ENCODE data around the gene ANKRD44. TPM values are rescaled to one million over a fixed set of nuclear protein-coding genes. Genes with fewer than 3 reads are reported as not detected.
A peak's percentile ranks its signal among the peaks of the same experiment; 100 is the strongest.

ANKRD44 gene
- total RNA-seq, 1 donor: 29.2 TPM

- DNase-seq (ENCODE audit: low read depth): no peak
- TF ChIP-seq, protein P1, sequence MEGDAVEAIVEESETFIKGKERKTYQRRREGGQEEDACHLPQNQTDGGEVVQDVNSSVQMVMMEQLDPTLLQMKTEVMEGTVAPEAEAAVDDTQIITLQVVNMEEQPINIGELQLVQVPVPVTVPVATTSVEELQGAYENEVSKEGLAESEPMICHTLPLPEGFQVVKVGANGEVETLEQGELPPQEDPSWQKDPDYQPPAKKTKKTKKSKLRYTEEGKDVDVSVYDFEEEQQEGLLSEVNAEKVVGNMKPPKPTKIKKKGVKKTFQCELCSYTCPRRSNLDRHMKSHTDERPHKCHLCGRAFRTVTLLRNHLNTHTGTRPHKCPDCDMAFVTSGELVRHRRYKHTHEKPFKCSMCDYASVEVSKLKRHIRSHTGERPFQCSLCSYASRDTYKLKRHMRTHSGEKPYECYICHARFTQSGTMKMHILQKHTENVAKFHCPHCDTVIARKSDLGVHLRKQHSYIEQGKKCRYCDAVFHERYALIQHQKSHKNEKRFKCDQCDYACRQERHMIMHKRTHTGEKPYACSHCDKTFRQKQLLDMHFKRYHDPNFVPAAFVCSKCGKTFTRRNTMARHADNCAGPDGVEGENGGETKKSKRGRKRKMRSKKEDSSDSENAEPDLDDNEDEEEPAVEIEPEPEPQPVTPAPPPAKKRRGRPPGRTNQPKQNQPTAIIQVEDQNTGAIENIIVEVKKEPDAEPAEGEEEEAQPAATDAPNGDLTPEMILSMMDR (IDR thresholded peaks at IDR 0.05; ENCODE audit: insufficient read depth, low read length): no peak
- H3K4me3 ChIP-seq (ENCODE audit: low read depth, low read length): no peak overlapping the region
These were observed 113.9 kb downstream of the ANKRD44 start for GRCh38 chr2:197196541-197197180.

- no peak overlapping the region for H3K4me3 ChIP-seq (ENCODE audit: low read depth, low read length)
- TF ChIP-seq, protein P1 (IDR thresholded peaks at IDR 0.05; ENCODE audit: insufficient read depth, low read length): no peak
- no peak for DNase-seq (ENCODE audit: low read depth)
These were observed 115.1 kb downstream of the ANKRD44 start for GRCh38 chr2:197195518-197195917.

- no peak for DNase-seq (ENCODE audit: low read depth)
- TF ChIP-seq, protein P1 (IDR thresholded peaks at IDR 0.05; ENCODE audit: insufficient read depth, low read length): no peak
- H3K4me3 ChIP-seq (ENCODE audit: low read depth, low read length): no peak overlapping the region
These were observed 118.6 kb downstream of the ANKRD44 start for GRCh38 chr2:197191940-197192322.

- TF ChIP-seq, protein P1 (IDR thresholded peaks at IDR 0.05; ENCODE audit: insufficient read depth, low read length): peak; percentile 69
- DNase-seq (ENCODE audit: low read depth): peak; percentile 61
- H3K4me3 ChIP-seq (ENCODE audit: low read depth, low read length): no peak overlapping the region
These were observed 119.2 kb downstream of the ANKRD44 start for GRCh38 chr2:197191177-197191939.

DNA sequence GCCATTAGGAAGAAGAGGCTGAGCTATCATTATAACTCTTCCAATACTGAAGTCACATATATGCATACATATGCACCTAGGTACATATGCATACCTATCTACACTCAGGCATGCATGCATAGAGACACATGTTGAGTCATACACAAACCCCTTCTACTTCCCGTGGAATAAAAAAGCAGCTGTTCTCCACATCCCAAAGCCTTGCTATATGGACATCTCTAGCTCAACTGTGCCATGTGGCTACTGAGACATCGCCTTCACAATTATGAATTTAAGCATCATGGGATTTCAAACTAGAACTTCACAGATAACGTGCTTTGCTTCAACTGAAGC is 120.5 kb downstream of the ANKRD44 start:
- H3K4me3 ChIP-seq (ENCODE audit: low read depth, low read length): no peak overlapping the region
- DNase-seq (ENCODE audit: low read depth): no peak
- TF ChIP-seq, protein P1 (IDR thresholded peaks at IDR 0.05; ENCODE audit: insufficient read depth, low read length): no peak

GRCh38 chr2:197189426-197190099 is 121.0 kb downstream of the ANKRD44 start:
- H3K4me3 ChIP-seq (ENCODE audit: low read depth, low read length): no peak overlapping the region
- DNase-seq (ENCODE audit: low read depth): no peak
- TF ChIP-seq, protein P1 (IDR thresholded peaks at IDR 0.05; ENCODE audit: insufficient read depth, low read length): no peak

Measured in fibroblast of the aortic adventitia (primary cell).